ENCODE results near the gene CTIF. TPM values are rescaled to one million over a fixed set of nuclear protein-coding genes. Genes with fewer than 3 reads are reported as not detected.
"Not testable (repeated sequence)": the region's sequence is repeated elsewhere in the genome, so short reads cannot be mapped to it uniquely, and the experiment has no call there.

The CTIF gene
- total RNA-seq, 4 donors from 2014 or later: 29.0 to 61.5 (median 37.7) TPM

DNA sequence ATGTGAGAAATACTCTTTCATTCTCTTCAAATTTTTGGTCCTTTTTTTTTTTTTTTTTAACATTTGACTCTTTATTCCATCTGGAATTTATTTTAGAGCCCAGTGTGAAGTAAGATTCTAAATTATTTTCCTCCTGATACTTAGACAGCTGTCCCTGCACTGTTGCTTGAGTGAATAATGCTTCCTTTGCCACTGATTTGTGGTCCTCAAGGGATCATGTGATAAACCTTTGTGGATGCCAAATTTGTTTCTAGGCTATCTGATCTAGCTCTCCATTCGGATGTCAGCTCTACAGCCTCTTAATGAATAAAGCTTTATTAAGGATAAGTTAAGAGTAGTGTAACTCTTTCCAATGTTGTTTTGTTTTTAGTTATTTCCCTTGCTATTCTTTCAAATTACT is 269.6 kb downstream of the CTIF start:
- Histone ChIP-seq H3K27ac (no peak overlapping the region), H3K27me3 (no peaks in the 10 kb centered on the region), H3K9me3 (no peaks in the 10 kb centered on the region), H3K4me1 (peaks cover 21% of the 10 kb centered on the region), H3K36me3 (no peaks in the 10 kb centered on the region), H3K4me3 (no peak overlapping the region)
- no peak for DNase-seq (ENCODE audit: low spot score in 2 of 2)
- WGBS: 38% methylated on average over 1 of the region's 1 CpG
- no peak for TF ChIP-seq POLR2A (IDR thresholded peaks at IDR 0.05)
- no peak for TF ChIP-seq CTCF (IDR thresholded peaks at IDR 0.05)
- no peak for TF ChIP-seq EP300 (IDR thresholded peaks at IDR 0.05)
- no peak for TF ChIP-seq POLR2AphosphoS5 (IDR thresholded peaks at IDR 0.05)

GRCh38 chr18:48809365-48809764 is 270.5 kb downstream of the CTIF start:
- DNase-seq (ENCODE audit: low spot score in 2 of 2): no peak
- no peak overlapping the region for H3K27ac ChIP-seq
- H3K36me3 ChIP-seq: no peaks in the 10 kb centered on the region
- no peak overlapping the region for H3K4me3 ChIP-seq
- H3K4me1 ChIP-seq: peaks cover 30% of the 10 kb centered on the region
- H3K9me3 ChIP-seq: no peaks in the 10 kb centered on the region
- WGBS: 92% methylated on average over 1 of the region's 1 CpG
- H3K27me3 ChIP-seq: no peaks in the 10 kb centered on the region
- TF ChIP-seq EP300 (IDR thresholded peaks at IDR 0.05) (no peak), POLR2A (IDR thresholded peaks at IDR 0.05) (no peak), POLR2AphosphoS5 (IDR thresholded peaks at IDR 0.05) (no peak), CTCF (IDR thresholded peaks at IDR 0.05) (no peak)

GRCh38 chr18:48810805-48811204 is 272.0 kb downstream of the CTIF start:
- no peak overlapping the region for H3K4me3 ChIP-seq
- H3K27me3 ChIP-seq: no peaks in the 10 kb centered on the region
- TF ChIP-seq POLR2AphosphoS5 (IDR thresholded peaks at IDR 0.05) (no peak), EP300 (IDR thresholded peaks at IDR 0.05) (no peak), POLR2A (IDR thresholded peaks at IDR 0.05) (no peak), CTCF (IDR thresholded peaks at IDR 0.05) (no peak)
- no peak for DNase-seq (ENCODE audit: low spot score in 2 of 2)
- no peak overlapping the region for H3K27ac ChIP-seq
- peaks cover 29% of the 10 kb centered on the region for H3K4me1 ChIP-seq
- no peaks in the 10 kb centered on the region for H3K9me3 ChIP-seq
- H3K36me3 ChIP-seq: no peaks in the 10 kb centered on the region

- H3K4me3 ChIP-seq: no peak overlapping the region
- H3K36me3 ChIP-seq: no peaks in the 10 kb centered on the region
- no peaks in the 10 kb centered on the region for H3K9me3 ChIP-seq
- H3K4me1 ChIP-seq: peaks cover 23% of the 10 kb centered on the region
- WGBS: 85% methylated on average over 3 of the region's 3 CpGs
- no peaks in the 10 kb centered on the region for H3K27me3 ChIP-seq
- no peak for DNase-seq (ENCODE audit: low spot score in 2 of 2)
- no peak overlapping the region for H3K27ac ChIP-seq
- TF ChIP-seq CTCF (IDR thresholded peaks at IDR 0.05) (no peak), POLR2AphosphoS5 (IDR thresholded peaks at IDR 0.05) (no peak), POLR2A (IDR thresholded peaks at IDR 0.05) (no peak), EP300 (IDR thresholded peaks at IDR 0.05) (no peak)
These were observed 272.6 kb downstream of the CTIF start for GRCh38 chr18:48811401-48811800.

DNA sequence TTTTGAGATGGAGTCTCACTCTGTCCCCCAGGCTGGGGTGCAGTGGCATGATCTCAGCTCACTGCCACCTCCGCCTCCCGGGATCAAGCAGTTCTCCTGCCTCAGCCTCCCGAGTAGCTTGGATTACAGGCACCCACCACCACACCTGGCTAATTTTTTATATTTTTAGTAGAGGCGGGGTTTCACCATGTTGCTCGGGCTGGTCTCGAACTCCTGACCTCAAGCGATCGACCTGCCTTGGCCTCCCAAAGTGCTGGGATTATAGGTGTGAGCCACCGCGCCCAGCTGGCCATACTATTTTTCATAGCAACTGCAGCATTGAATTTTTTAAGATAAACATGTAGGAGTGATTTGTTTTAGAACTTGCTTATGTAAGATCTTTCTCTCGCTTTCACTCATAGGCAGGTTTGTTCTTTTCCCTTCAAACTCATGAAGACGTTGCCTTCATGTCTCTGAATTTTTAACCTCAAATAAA is 273.2 kb downstream of the CTIF start:
- 92% methylated on average over 12 of the region's 12 CpGs for WGBS
- H3K4me1 ChIP-seq: peaks cover 17% of the 10 kb centered on the region
- DNase-seq (ENCODE audit: low spot score in 2 of 2); H3K4me3 ChIP-seq; H3K27ac ChIP-seq; H3K9me3 ChIP-seq; H3K36me3 ChIP-seq; H3K27me3 ChIP-seq: not testable (repeated sequence)

DNA sequence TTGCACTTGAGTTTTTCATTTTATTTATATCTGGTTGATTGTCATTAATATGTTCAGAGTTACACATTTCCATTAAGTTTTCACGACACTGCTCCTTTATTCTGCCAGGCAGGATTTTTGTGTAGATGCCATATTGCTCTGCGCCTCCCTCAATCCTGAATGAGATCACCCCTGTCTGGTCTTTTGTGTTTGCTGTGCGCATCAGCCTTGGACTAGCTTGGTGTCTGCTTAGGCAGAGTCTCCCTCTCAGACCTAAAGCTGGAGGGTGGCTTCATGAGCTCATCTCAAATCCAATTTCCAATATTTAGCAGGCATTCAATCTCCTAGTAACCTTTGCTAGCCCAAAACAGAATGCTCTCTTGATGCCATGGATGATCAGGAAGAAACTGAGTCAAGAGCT is 274.5 kb downstream of the CTIF start:
- H3K4me3 ChIP-seq: no peak overlapping the region
- no peaks in the 10 kb centered on the region for H3K9me3 ChIP-seq
- WGBS: 86% methylated on average over 3 of the region's 3 CpGs
- H3K36me3 ChIP-seq: no peaks in the 10 kb centered on the region
- peaks cover 10% of the 10 kb centered on the region for H3K4me1 ChIP-seq
- no peaks in the 10 kb centered on the region for H3K27me3 ChIP-seq
- no peak overlapping the region for H3K27ac ChIP-seq
- no peak for DNase-seq (ENCODE audit: low spot score in 2 of 2)
- no peak for TF ChIP-seq POLR2A (IDR thresholded peaks at IDR 0.05)
- no peak for TF ChIP-seq EP300 (IDR thresholded peaks at IDR 0.05)
- no peak for TF ChIP-seq POLR2AphosphoS5 (IDR thresholded peaks at IDR 0.05)
- TF ChIP-seq CTCF (IDR thresholded peaks at IDR 0.05): no peak
